Common myeloid progenitor, CD34-positive (primary cell): ENCODE results near the gene ATP2C2.
"Not testable (repeated sequence)": the region's sequence is repeated elsewhere in the genome, so short reads cannot be mapped to it uniquely, and the experiment has no call there.

ENCODE experiments used
- CTCF ChIA-PET: fragments of 350-600 bp; sonication (Branson Sonifier 250); formaldehyde crosslinking; loops from one replicate; lab custom pipeline; 2021; ENCODE audit warnings: antibody characterized with exemption; lab: Charles Lee
- POLR2A ChIA-PET: fragments of 350-600 bp; sonication (Branson Sonifier 250); formaldehyde crosslinking; loops from one replicate; lab custom pipeline; 2021; ENCODE audit warnings: antibody characterized with exemption; lab: Charles Lee
- DNase-seq, 3 donors: peaks; one replicate each; pipeline versions ENCODE4 v3.0.0 to v3.0.0-alpha.2; 2013
- H3K27ac ChIP-seq, 2 experiments: 1 replicate in 1 of 2; 2 replicates in 1 of 2; pipeline ENCODE4 v1.7.0; 2013; ENCODE audit warnings: inconsistent platforms in 2 of 2, low read length in 2 of 2, mild to moderate bottlenecking in 2 of 2, low read depth in 1 of 2, moderate library complexity in 1 of 2; ENCODE audit not compliant: severe bottlenecking in 2 of 2, insufficient read depth in 1 of 2, poor library complexity in 1 of 2
- H3K27me3 ChIP-seq, 5 experiments: replicated peaks in 2 of 5; 1 replicate in 3 of 5; 2 replicates in 2 of 5; pipeline versions ENCODE4 v1.6.1 to v1.7.0; 2013; ENCODE audit warnings: low read length in 4 of 5, mild to moderate bottlenecking in 2 of 5, moderate library complexity in 2 of 5, inconsistent platforms in 1 of 5; ENCODE audit not compliant: insufficient read depth in 5 of 5, control insufficient read depth in 4 of 5
- H3K36me3 ChIP-seq, 4 experiments: 1 replicate in 2 of 4; 2 replicates in 2 of 4; pipeline versions ENCODE4 v1.6.1 to v1.7.0; 2013; ENCODE audit warnings: low read length in 3 of 4, control low read depth in 1 of 4, mild to moderate bottlenecking in 1 of 4; ENCODE audit not compliant: control insufficient read depth in 4 of 4, insufficient read depth in 4 of 4
- H3K4me1 ChIP-seq, 4 experiments: 1 replicate in 3 of 4; 2 replicates in 1 of 4; pipeline versions ENCODE4 v1.6.1 to v1.7.1; 2013; ENCODE audit warnings: low read length in 3 of 4, mild to moderate bottlenecking in 3 of 4, control low read depth in 1 of 4, inconsistent platforms in 1 of 4, moderate library complexity in 1 of 4; ENCODE audit not compliant: control insufficient read depth in 4 of 4, insufficient read depth in 4 of 4; ENCODE audit errors: control extremely low read depth in 1 of 4
- H3K4me3 ChIP-seq, 7 experiments: 1 replicate in 4 of 7; 2 replicates in 3 of 7; pipeline versions ENCODE4 v1.5.1 to v1.7.0; 2013; ENCODE audit warnings: mild to moderate bottlenecking in 7 of 7, low read length in 6 of 7, moderate library complexity in 6 of 7, inconsistent platforms in 2 of 7, low read depth in 2 of 7, control low read depth in 1 of 7; ENCODE audit not compliant: insufficient read depth in 4 of 7, control insufficient read depth in 1 of 7; ENCODE audit errors: extremely low read depth in 1 of 7
- H3K9me3 ChIP-seq, 5 experiments: 1 replicate in 4 of 5; 2 replicates in 1 of 5; pipeline versions ENCODE4 v1.6.1 to v1.7.1; 2013; ENCODE audit warnings: low read length in 4 of 5, mild to moderate bottlenecking in 2 of 5, inconsistent platforms in 1 of 5, low read depth in 1 of 5, moderate library complexity in 1 of 5; ENCODE audit not compliant: control insufficient read depth in 4 of 5, insufficient read depth in 2 of 5; ENCODE audit errors: control extremely low read depth in 1 of 5
- WGBS: methylation state at CpG from one replicate; pipeline ENCODE4 v1.1.5; 2013; ENCODE audit not compliant: insufficient coverage; 5-methylcytosine and 5-hydroxymethylcytosine counted together

ATP2C2 gene

GRCh38 chr16:84450176-84450865 lies 82.0 kb downstream of the ATP2C2 start:
- Histone ChIP-seq H3K4me1 (no peaks in the 10 kb centered on the region), H3K27me3 (peaks cover 0 to 11% (median 6%) of the 10 kb centered on the region in 5 experiments), H3K9me3 (no peaks in the 10 kb centered on the region), H3K27ac (no peak overlapping the region), H3K4me3 (no peak overlapping the region), H3K36me3 (no peaks in the 10 kb centered on the region)
- ChIA-PET POLR2A (no interaction called here), CTCF (no interaction called here)
- DNase-seq = no peak
- WGBS = 88% methylated on average over 5 of the region's 11 CpGs

- H3K4me1 ChIP-seq, POLR2A ChIA-PET, H3K9me3 ChIP-seq, H3K27me3 ChIP-seq, DNase-seq, H3K4me3 ChIP-seq, H3K36me3 ChIP-seq, H3K27ac ChIP-seq, CTCF ChIA-PET: not testable (repeated sequence)
- WGBS = 91% methylated on average over 6 of the region's 9 CpGs
These were observed 82.8 kb downstream of the ATP2C2 start for GRCh38 chr16:84451010-84451676.

- H3K36me3 ChIP-seq = no peaks in the 10 kb centered on the region
- H3K27me3 ChIP-seq = peaks cover 0 to 4% (median under 1%) of the 10 kb centered on the region in 5 experiments
- CTCF ChIA-PET = no interaction called here
- no peak overlapping the region for H3K4me3 ChIP-seq
- no peaks in the 10 kb centered on the region for H3K4me1 ChIP-seq
- WGBS = 87% methylated on average over 6 of the region's 17 CpGs
- H3K27ac ChIP-seq = no peak overlapping the region
- no peaks in the 10 kb centered on the region for H3K9me3 ChIP-seq
- no peak for DNase-seq
- POLR2A ChIA-PET = no interaction called here
These were observed 83.4 kb downstream of the ATP2C2 start for GRCh38 chr16:84451781-84452180.

- H3K27ac ChIP-seq = no peak overlapping the region
- DNase-seq = no peak
- no peaks in the 10 kb centered on the region for H3K36me3 ChIP-seq
- no peaks in the 10 kb centered on the region for H3K27me3 ChIP-seq
- POLR2A ChIA-PET = no interaction called here
- no peaks in the 10 kb centered on the region for H3K4me1 ChIP-seq
- WGBS = 91% methylated on average over 30 of the region's 34 CpGs
- H3K9me3 ChIP-seq = no peaks in the 10 kb centered on the region
- H3K4me3 ChIP-seq = no peak overlapping the region
- CTCF ChIA-PET = interaction anchor here (1.5 kb wide), 1 partner anchor 31 kb away, joined by 3 read pairs; no protein-coding TSS in a partner anchor
These were observed 84.9 kb downstream of the ATP2C2 start for GRCh38 chr16:84453061-84453752.

GRCh38 chr16:84454611-84455010 lies 86.3 kb downstream of the ATP2C2 start:
- H3K9me3 ChIP-seq = no peaks in the 10 kb centered on the region
- H3K27ac ChIP-seq = no peak overlapping the region
- H3K4me1 ChIP-seq = no peaks in the 10 kb centered on the region
- no peak overlapping the region for H3K4me3 ChIP-seq
- CTCF ChIA-PET = no interaction called here
- no peaks in the 10 kb centered on the region for H3K27me3 ChIP-seq
- 98% methylated on average over 12 of the region's 13 CpGs for WGBS
- DNase-seq = no peak
- no peaks in the 10 kb centered on the region for H3K36me3 ChIP-seq
- POLR2A ChIA-PET = no interaction called here

- CTCF ChIA-PET = no interaction called here
- POLR2A ChIA-PET = no interaction called here
- H3K9me3 ChIP-seq = no peaks in the 10 kb centered on the region
These were observed 86.7 kb downstream of the ATP2C2 start for GRCh38 chr16:84455031-84455430.

More at GRCh38 chr16:84455031-84455430, 86.7 kb downstream of the ATP2C2 start:
- Histone ChIP-seq H3K27me3 (no peaks in the 10 kb centered on the region), H3K4me1 (no peaks in the 10 kb centered on the region), H3K27ac (no peak overlapping the region), H3K36me3 (no peaks in the 10 kb centered on the region), H3K4me3 (no peak overlapping the region)
- DNase-seq = no peak
- WGBS = 98% methylated on average over 5 of the region's 9 CpGs
